Mesendoderm (in vitro differentiated cells): ENCODE results near the gene SRCIN1.

ENCODE experiments used
- DNase-seq: peaks from one replicate; pipeline ENCODE4 v3.0.0; 2013
- H2AK5ac ChIP-seq: 2 replicates; pipeline ENCODE4 v1.6.1; 2013; ENCODE audit warnings: low read length, inconsistent platforms
- H2BK120ac ChIP-seq: 2 replicates; pipeline ENCODE4 v1.6.1; 2013; ENCODE audit warnings: low read depth, mild to moderate bottlenecking, low read length, moderate library complexity, mixed read lengths
- H2BK15ac ChIP-seq: replicated peaks from 2 replicates; pipeline ENCODE4 v1.6.1; 2013; ENCODE audit warnings: low read depth, mild to moderate bottlenecking, moderate library complexity
- H2BK5ac ChIP-seq: 2 replicates; pipeline ENCODE4 v1.6.1; 2013; ENCODE audit warnings: low read length, inconsistent platforms
- H3K18ac ChIP-seq: 2 replicates; pipeline ENCODE4 v1.6.1; 2013; ENCODE audit warnings: mild to moderate bottlenecking, low read length, mixed read lengths
- H3K23ac ChIP-seq: one replicate; pipeline ENCODE4 v1.6.1; 2013; ENCODE audit warnings: low read length
- H3K27ac ChIP-seq: 2 replicates; pipeline ENCODE4 v1.5.1; 2013; ENCODE audit warnings: low read depth, mild to moderate bottlenecking, inconsistent platforms, low read length, moderate library complexity
- H3K27me3 ChIP-seq: 2 replicates; pipeline ENCODE4 v1.6.1; 2013; ENCODE audit warnings: low read length, control low read depth, mild to moderate bottlenecking, inconsistent platforms; ENCODE audit not compliant: insufficient read depth, poor library complexity
- H3K36me3 ChIP-seq: 2 replicates; pipeline ENCODE4 v1.6.1; 2013; ENCODE audit warnings: low read length, inconsistent platforms; ENCODE audit not compliant: control insufficient read depth, insufficient read depth
- H3K4ac ChIP-seq: one replicate; pipeline ENCODE4 v1.6.1; 2013; ENCODE audit warnings: low read depth, mild to moderate bottlenecking, low read length, moderate library complexity
- H3K4me1 ChIP-seq: 2 replicates; pipeline ENCODE4 v1.6.1; 2013; ENCODE audit warnings: low read depth, low read length, inconsistent platforms; ENCODE audit not compliant: control insufficient read depth
- H3K4me2 ChIP-seq: 2 replicates; pipeline ENCODE4 v1.6.1; 2013; ENCODE audit warnings: low read length
- H3K4me3 ChIP-seq: 2 replicates; pipeline ENCODE4 v1.5.1; 2013; ENCODE audit warnings: mild to moderate bottlenecking, low read length
- H3K56ac ChIP-seq: one replicate; pipeline ENCODE4 v1.6.1; 2013; ENCODE audit warnings: low read length
- H3K79me1 ChIP-seq: 2 replicates; pipeline ENCODE4 v1.6.1; 2013; ENCODE audit warnings: low read length, inconsistent platforms
- H3K79me2 ChIP-seq: 2 replicates; pipeline ENCODE4 v1.6.1; 2013; ENCODE audit warnings: mild to moderate bottlenecking, low read length; ENCODE audit not compliant: control insufficient read depth, insufficient read depth
- H3K9ac ChIP-seq: 2 replicates; pipeline ENCODE4 v1.6.1; 2013; ENCODE audit warnings: low read length, inconsistent platforms
- H4K5ac ChIP-seq: one replicate; pipeline ENCODE4 v1.6.1; 2013; ENCODE audit warnings: low read length
- H4K8ac ChIP-seq: one replicate; pipeline ENCODE4 v1.6.1; 2013; ENCODE audit warnings: low read depth, mild to moderate bottlenecking, control low read depth, low read length, moderate library complexity
- WGBS: extraction: QIAGEN DNeasy Blood & Tissue Kit; methylation state at CpG from one replicate; pipeline ENCODE4 v1.1.7; 2013; ENCODE audit warnings: low lambda C conversion rate, missing lambda C conversion rate; ENCODE audit not compliant: insufficient coverage; ENCODE audit errors: extremely low coverage; 5-methylcytosine and 5-hydroxymethylcytosine counted together

SRCIN1 gene

DNA sequence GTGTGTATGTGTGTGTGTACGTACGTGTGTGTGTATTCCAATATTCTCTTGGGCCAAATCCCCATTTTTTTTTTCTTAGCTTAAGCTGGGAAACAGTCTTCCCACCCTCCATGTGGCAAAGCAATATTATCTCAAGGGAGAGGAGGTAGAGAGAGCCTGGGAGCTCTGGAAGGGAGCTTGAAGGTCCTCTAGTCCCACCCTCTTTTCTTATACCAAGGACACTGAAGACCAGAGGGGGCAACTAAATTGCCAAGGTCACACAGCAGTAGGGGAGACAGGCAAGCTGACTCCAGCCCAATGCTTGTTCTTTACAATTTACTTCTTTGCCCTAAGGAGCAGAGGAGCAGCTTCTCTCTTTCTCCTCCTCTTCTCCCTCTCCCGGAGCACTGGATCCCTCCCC is 6.8 kb downstream of the SRCIN1 start:
- no CpG with 5 or more reads among the region's 3 CpGs for WGBS

DNA sequence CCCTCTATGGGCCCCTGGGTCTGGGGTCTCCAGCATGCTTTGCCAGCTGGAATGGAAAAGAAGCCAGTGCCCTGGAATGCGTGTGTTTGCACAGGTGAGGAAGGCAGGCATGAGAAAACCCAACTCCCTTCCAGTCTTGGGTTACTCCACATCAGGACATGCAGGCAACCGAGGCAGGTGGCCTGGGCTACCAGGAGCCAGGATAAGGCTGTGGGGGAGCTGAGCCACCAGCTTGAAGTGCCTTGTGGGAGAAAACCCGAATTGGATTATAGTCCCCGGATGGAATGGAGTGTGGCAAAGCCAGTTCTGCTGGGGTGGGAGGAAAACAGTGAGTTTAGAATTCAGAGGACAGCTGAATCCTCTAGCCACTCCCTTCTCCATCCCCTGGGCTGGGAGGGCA is 7.2 kb downstream of the SRCIN1 start:
- Histone ChIP-seq H2AK5ac (no peak overlapping the region), H3K36me3 (no peaks in the 10 kb centered on the region), H3K79me2 (no peaks in the 10 kb centered on the region), H3K18ac (no peak overlapping the region), H3K4me2 (no peak overlapping the region), H3K4me3 (no peak overlapping the region), H3K4ac (no peak overlapping the region), H3K27ac (no peak overlapping the region), H3K23ac (no peak overlapping the region), H3K4me1 (peaks cover 11% of the 10 kb centered on the region), H3K56ac (no peak overlapping the region), H4K5ac (no peak overlapping the region), H2BK5ac (no peak overlapping the region), H3K27me3 (no peaks in the 10 kb centered on the region), H2BK15ac (no peak overlapping the region), H3K79me1 (no peaks in the 10 kb centered on the region), H4K8ac (no peak overlapping the region), H3K9ac (no peak overlapping the region), H2BK120ac (no peak overlapping the region)
- no CpG with 5 or more reads among the region's 4 CpGs for WGBS
- peak; percentile 98 for DNase-seq

More for the DNA sequence above, 6.8 kb downstream of the SRCIN1 start:
- Histone ChIP-seq H3K79me1 (no peaks in the 10 kb centered on the region), H3K9ac (no peak overlapping the region), H4K8ac (no peak overlapping the region), H2BK120ac (no peak overlapping the region), H3K18ac (no peak overlapping the region), H3K4me3 (no peak overlapping the region), H3K27ac (no peak overlapping the region), H2AK5ac (no peak overlapping the region), H3K4me2 (no peak overlapping the region), H3K23ac (no peak overlapping the region), H3K79me2 (no peaks in the 10 kb centered on the region), H3K4me1 (peaks cover 11% of the 10 kb centered on the region), H3K27me3 (peaks cover 2% of the 10 kb centered on the region), H2BK15ac (no peak overlapping the region), H4K5ac (no peak overlapping the region), H3K36me3 (no peaks in the 10 kb centered on the region), H3K56ac (no peak overlapping the region), H3K4ac (no peak overlapping the region), H2BK5ac (no peak overlapping the region)
- DNase-seq: no peak

DNA sequence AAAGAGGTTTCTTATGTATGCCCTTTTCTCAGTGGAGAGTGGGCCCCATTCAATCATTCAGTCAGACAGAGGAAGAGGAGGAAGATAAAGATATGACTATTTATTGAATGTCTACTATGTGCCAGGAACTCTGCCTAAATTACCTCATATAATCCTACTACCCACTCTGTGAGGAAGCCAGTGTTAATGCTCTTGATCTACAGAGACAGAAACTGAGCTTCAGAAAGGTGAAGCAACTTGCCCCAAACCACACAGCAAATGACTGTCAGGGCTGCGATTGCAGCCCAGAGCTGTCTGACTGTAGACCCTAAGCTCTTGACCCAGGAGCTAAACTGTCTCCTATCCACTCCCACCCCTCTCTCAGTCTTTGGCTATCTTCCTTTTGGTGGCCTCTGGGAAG is 8.4 kb downstream of the SRCIN1 start:
- Histone ChIP-seq H2AK5ac (no peak overlapping the region), H2BK5ac (no peak overlapping the region), H3K18ac (no peak overlapping the region), H3K4me3 (no peak overlapping the region), H3K79me2 (no peaks in the 10 kb centered on the region), H3K36me3 (no peaks in the 10 kb centered on the region), H2BK120ac (no peak overlapping the region), H3K23ac (no peak overlapping the region), H3K27ac (no peak overlapping the region), H4K8ac (no peak overlapping the region), H3K9ac (no peak overlapping the region), H3K4me2 (no peak overlapping the region), H4K5ac (no peak overlapping the region), H3K56ac (peak overlapping the region; percentile 10), H2BK15ac (no peak overlapping the region), H3K4me1 (peaks cover 10% of the 10 kb centered on the region), H3K4ac (no peak overlapping the region), H3K79me1 (no peaks in the 10 kb centered on the region), H3K27me3 (no peaks in the 10 kb centered on the region)
- DNase-seq: no peak
- no CpG with 5 or more reads among the region's 1 CpG for WGBS

GRCh38 chr17:38596651-38597050 is 9.1 kb downstream of the SRCIN1 start:
- Histone ChIP-seq H3K4me3 (no peak overlapping the region), H3K23ac (no peak overlapping the region), H3K36me3 (no peaks in the 10 kb centered on the region), H3K27ac (no peak overlapping the region), H4K5ac (no peak overlapping the region), H3K4me2 (no peak overlapping the region), H2BK15ac (no peak overlapping the region), H3K4ac (no peak overlapping the region), H2BK120ac (no peak overlapping the region), H3K27me3 (no peaks in the 10 kb centered on the region), H3K56ac (no peak overlapping the region), H2BK5ac (no peak overlapping the region), H3K18ac (no peak overlapping the region), H4K8ac (no peak overlapping the region), H3K79me1 (no peaks in the 10 kb centered on the region), H3K79me2 (no peaks in the 10 kb centered on the region), H3K4me1 (peaks cover 8% of the 10 kb centered on the region), H2AK5ac (no peak overlapping the region), H3K9ac (no peak overlapping the region)
- no CpG with 5 or more reads among the region's 2 CpGs for WGBS
- DNase-seq: no peak

GRCh38 chr17:38595892-38596291 is 9.9 kb downstream of the SRCIN1 start:
- no peaks in the 10 kb centered on the region for H3K79me1 ChIP-seq
- no peak overlapping the region for H2BK120ac ChIP-seq
- DNase-seq: no peak
- no peak overlapping the region for H2AK5ac ChIP-seq
- no peak overlapping the region for H4K5ac ChIP-seq
- no peaks in the 10 kb centered on the region for H3K27me3 ChIP-seq
- H2BK5ac ChIP-seq: no peak overlapping the region
- no peak overlapping the region for H3K4me3 ChIP-seq
- H3K18ac ChIP-seq: no peak overlapping the region
- H3K27ac ChIP-seq: no peak overlapping the region
- no peak overlapping the region for H3K4me2 ChIP-seq
- H3K9ac ChIP-seq: no peak overlapping the region
- H2BK15ac ChIP-seq: no peak overlapping the region
- H3K23ac ChIP-seq: no peak overlapping the region
- peaks cover 7% of the 10 kb centered on the region for H3K4me1 ChIP-seq
- no peak overlapping the region for H3K4ac ChIP-seq
- H3K36me3 ChIP-seq: no peaks in the 10 kb centered on the region
- WGBS: no CpG with 5 or more reads among the region's 9 CpGs
- no peak overlapping the region for H3K56ac ChIP-seq
- no peak overlapping the region for H4K8ac ChIP-seq
- H3K79me2 ChIP-seq: no peaks in the 10 kb centered on the region

GRCh38 chr17:38594152-38594551 is 11.6 kb downstream of the SRCIN1 start:
- Histone ChIP-seq H3K18ac (no peak overlapping the region), H3K23ac (no peak overlapping the region), H4K8ac (no peak overlapping the region), H2BK120ac (no peak overlapping the region), H3K27me3 (no peaks in the 10 kb centered on the region), H2BK15ac (no peak overlapping the region), H3K4me1 (peaks cover 1% of the 10 kb centered on the region), H3K27ac (no peak overlapping the region), H3K36me3 (no peaks in the 10 kb centered on the region), H3K4ac (no peak overlapping the region), H2BK5ac (no peak overlapping the region), H3K56ac (no peak overlapping the region), H2AK5ac (no peak overlapping the region), H3K9ac (no peak overlapping the region), H3K4me3 (no peak overlapping the region), H3K4me2 (no peak overlapping the region), H3K79me2 (no peaks in the 10 kb centered on the region), H3K79me1 (no peaks in the 10 kb centered on the region), H4K5ac (no peak overlapping the region)
- WGBS: no CpG with 5 or more reads among the region's 13 CpGs
- no peak for DNase-seq
